Astrocyte (in vitro differentiated cells and primary cell): ENCODE data around the gene VEPH1. TPM values are rescaled to one million over a fixed set of nuclear protein-coding genes. Genes with fewer than 3 reads are reported as not detected.

Source experiments
- DNase-seq: peaks from one replicate; pipeline ENCODE4 v3.0.0-alpha.2; 2010; ENCODE audit warnings: low read depth
- FAIRE-seq: peaks from 2 replicates; lab custom pipeline; 2011; peaks lifted over from hg19 to GRCh38; lab: Jason Lieb, UNC
- H2AFZ ChIP-seq: 2 replicates; pipeline ENCODE4 v1.6.0; 2012; ENCODE audit warnings: low read depth, low read length, inconsistent platforms
- H3K27ac ChIP-seq: 2 replicates; pipeline ENCODE4 v1.5.1; 2011; ENCODE audit warnings: low read depth, low read length, inconsistent platforms
- H3K27me3 ChIP-seq: 2 replicates; pipeline ENCODE4 v1.6.0; 2011; ENCODE audit warnings: low read length, inconsistent platforms; ENCODE audit not compliant: insufficient read depth
- H3K36me3 ChIP-seq: 2 replicates; pipeline ENCODE4 v1.5.1; 2011; ENCODE audit warnings: low read length, inconsistent platforms; ENCODE audit not compliant: insufficient read depth
- H3K4me1 ChIP-seq: 2 replicates; pipeline ENCODE4 v1.5.1; 2011; ENCODE audit warnings: low read length, inconsistent platforms; ENCODE audit not compliant: insufficient read depth
- H3K4me2 ChIP-seq: 2 replicates; pipeline ENCODE4 v1.6.0; 2012; ENCODE audit warnings: low read length, inconsistent platforms
- H3K4me3 ChIP-seq: 2 replicates; pipeline ENCODE4 v1.5.1; 2011; ENCODE audit warnings: low read depth, mild to moderate bottlenecking, low read length, inconsistent platforms; ENCODE audit not compliant: insufficient read depth
- H3K79me2 ChIP-seq: 2 replicates; pipeline ENCODE4 v1.6.0; 2012; ENCODE audit warnings: mild to moderate bottlenecking, low read length, inconsistent platforms; ENCODE audit not compliant: insufficient read depth
- H3K9ac ChIP-seq: 2 replicates; pipeline ENCODE4 v1.6.0; 2012; ENCODE audit warnings: mild to moderate bottlenecking, low read length, inconsistent platforms
- H3K9me3 ChIP-seq: 2 replicates; pipeline ENCODE4 v1.5.1; 2012; ENCODE audit warnings: low read depth, mild to moderate bottlenecking, low read length, inconsistent platforms; ENCODE audit not compliant: insufficient read depth
- H4K20me1 ChIP-seq: 2 replicates; pipeline ENCODE4 v1.6.0; 2012; ENCODE audit warnings: low read length, inconsistent platforms; ENCODE audit not compliant: insufficient read depth
- H3K27ac Mint-ChIP-seq: one replicate; pipeline ENCODE4 v1.8.0; 2021; ENCODE audit warnings: mild to moderate bottlenecking, mixed read lengths; ENCODE audit not compliant: unreplicated experiment
- H3K27me3 Mint-ChIP-seq: one replicate; pipeline ENCODE4 v1.8.0; 2021; ENCODE audit warnings: low read depth, mixed read lengths; ENCODE audit not compliant: unreplicated experiment
- H3K36me3 Mint-ChIP-seq: one replicate; pipeline ENCODE4 v1.8.0; 2021; ENCODE audit warnings: low read depth, mixed read lengths; ENCODE audit not compliant: unreplicated experiment
- H3K4me1 Mint-ChIP-seq: one replicate; pipeline ENCODE4 v1.8.0; 2021; ENCODE audit warnings: low read depth, mixed read lengths; ENCODE audit not compliant: unreplicated experiment
- H3K4me3 Mint-ChIP-seq: one replicate; pipeline ENCODE4 v1.8.0; 2021; ENCODE audit warnings: mild to moderate bottlenecking, moderate library complexity, mixed read lengths; ENCODE audit not compliant: unreplicated experiment
- H3K9me3 Mint-ChIP-seq: one replicate; pipeline ENCODE4 v1.8.0; 2021; ENCODE audit warnings: mild to moderate bottlenecking, mixed read lengths; ENCODE audit not compliant: unreplicated experiment
- CTCF ChIP-seq: IDR thresholded peaks from 2 replicates; pipeline ENCODE4 v1.5.1; 2011; ENCODE audit warnings: low read depth, mild to moderate bottlenecking, inconsistent platforms, low read length, moderate library complexity; ENCODE audit not compliant: insufficient read depth
- EZH2 ChIP-seq: IDR thresholded peaks from 2 replicates; pipeline ENCODE4 v1.6.1; 2012; ENCODE audit warnings: mild to moderate bottlenecking, low read length, inconsistent platforms; ENCODE audit not compliant: insufficient read depth
- total RNA-seq: library from RNA; stranded (reverse); gene quantifications from 2 replicates; pipeline ENCODE4 v1.2.1, GENCODE V29; 2021

The VEPH1 gene
- total RNA-seq, 1 donor from 2014 or later, result 9.4 TPM

GRCh38 chr3:157544501-157545130, 41.4 kb upstream of the VEPH1 start:
- no peak overlapping the region for H3K4me2 ChIP-seq
- TF ChIP-seq CTCF (no peak), EZH2 (no peak)
- DNase-seq, result peak; percentile 75
- FAIRE-seq, result no peak
- Mint-ChIP-seq H3K27ac (no peak overlapping the region), H3K36me3 (peaks cover 2% of the 10 kb centered on the region), H3K9me3 (peaks cover 4% of the 10 kb centered on the region), H3K4me1 (no peaks in the 10 kb centered on the region), H3K4me3 (no peak overlapping the region), H3K27me3 (no peaks in the 10 kb centered on the region)
- no peak overlapping the region for H3K4me3 ChIP-seq
- no peaks in the 10 kb centered on the region for H3K4me1 ChIP-seq
- H3K79me2 ChIP-seq, result no peaks in the 10 kb centered on the region
- H3K27ac ChIP-seq, result no peak overlapping the region
- H2AFZ ChIP-seq, result no peak overlapping the region
- no peaks in the 10 kb centered on the region for H3K9me3 ChIP-seq
- no peaks in the 10 kb centered on the region for H4K20me1 ChIP-seq
- no peaks in the 10 kb centered on the region for H3K27me3 ChIP-seq
- no peak overlapping the region for H3K9ac ChIP-seq
- no peaks in the 10 kb centered on the region for H3K36me3 ChIP-seq

GRCh38 chr3:157543501-157544035, 40.4 kb upstream of the VEPH1 start:
- H3K27me3 ChIP-seq, result no peaks in the 10 kb centered on the region
- FAIRE-seq, result no peak
- Mint-ChIP-seq H3K4me3 (no peak overlapping the region), H3K4me1 (no peaks in the 10 kb centered on the region), H3K9me3 (peaks cover 4% of the 10 kb centered on the region), H3K27me3 (peaks cover under 1% of the 10 kb centered on the region), H3K27ac (no peak overlapping the region), H3K36me3 (peaks cover 2% of the 10 kb centered on the region)
- TF ChIP-seq CTCF, result no peak
- no peak for TF ChIP-seq EZH2
- H3K4me1 ChIP-seq, result no peaks in the 10 kb centered on the region
- H3K36me3 ChIP-seq, result no peaks in the 10 kb centered on the region
- no peaks in the 10 kb centered on the region for H4K20me1 ChIP-seq
- no peaks in the 10 kb centered on the region for H3K79me2 ChIP-seq
- peak overlapping the region; percentile 71 for H3K4me3 ChIP-seq
- DNase-seq, result no peak
- H2AFZ ChIP-seq, result peak overlapping the region; percentile 97
- H3K9ac ChIP-seq, result peak overlapping the region; percentile 78
- no peak overlapping the region for H3K27ac ChIP-seq
- H3K9me3 ChIP-seq, result no peaks in the 10 kb centered on the region
- H3K4me2 ChIP-seq, result peak overlapping the region; percentile 94

DNA sequence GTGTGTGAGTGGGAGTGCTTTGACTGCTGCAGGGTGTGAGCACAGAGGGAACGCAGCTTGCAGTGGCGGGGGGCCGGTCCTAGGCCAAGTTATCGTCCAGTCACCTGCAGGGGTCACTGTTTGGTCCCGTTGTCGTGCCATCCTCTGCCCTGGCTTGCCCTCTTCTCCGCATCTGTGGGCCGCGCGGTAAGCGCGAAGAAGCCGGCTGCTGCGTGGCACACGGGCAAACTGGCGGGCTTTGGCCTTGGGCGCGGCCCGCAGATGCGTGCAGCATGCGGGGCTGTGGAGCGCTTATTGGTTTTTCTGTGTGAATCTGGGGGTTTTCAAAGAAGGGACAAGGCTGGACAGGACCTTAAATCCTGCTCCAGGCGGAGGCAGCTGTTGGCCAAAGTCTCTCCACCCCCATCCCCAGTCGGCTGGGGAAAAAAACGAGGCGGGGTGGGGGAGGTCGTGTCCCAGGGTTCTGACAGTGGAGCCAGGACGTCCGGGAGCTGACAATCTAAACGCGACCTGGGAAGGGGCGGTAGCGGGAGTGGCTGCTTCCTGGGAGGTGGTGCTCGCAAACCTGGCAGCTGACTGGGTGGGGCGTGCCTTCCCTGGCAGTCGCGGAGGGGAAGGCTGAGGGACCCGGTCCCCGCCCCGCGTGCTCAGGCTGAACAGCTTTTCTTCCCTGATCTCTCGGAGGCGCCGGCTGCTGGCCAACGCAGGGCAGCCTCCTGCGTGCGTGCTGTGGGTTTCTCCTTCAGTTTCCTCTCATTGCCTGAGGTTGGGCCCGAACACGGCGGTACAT, 39.7 kb upstream of the VEPH1 start:
- H3K4me3 ChIP-seq, result peak overlapping the region; percentile 71
- Mint-ChIP-seq H3K4me3 (no peak overlapping the region), H3K27me3 (peaks cover 2% of the 10 kb centered on the region), H3K9me3 (peaks cover 4% of the 10 kb centered on the region), H3K27ac (no peak overlapping the region), H3K36me3 (peaks cover 2% of the 10 kb centered on the region), H3K4me1 (no peaks in the 10 kb centered on the region)
- H3K79me2 ChIP-seq, result no peaks in the 10 kb centered on the region
- no peaks in the 10 kb centered on the region for H3K27me3 ChIP-seq
- H3K27ac ChIP-seq, result no peak overlapping the region
- H3K36me3 ChIP-seq, result no peaks in the 10 kb centered on the region
- peak overlapping the region; percentile 78 for H3K9ac ChIP-seq
- peak; percentile 65 for DNase-seq
- no peaks in the 10 kb centered on the region for H3K9me3 ChIP-seq
- H2AFZ ChIP-seq, result peak overlapping the region; percentile 97
- no peaks in the 10 kb centered on the region for H4K20me1 ChIP-seq
- no peak for TF ChIP-seq EZH2
- peak; percentile 4 for TF ChIP-seq CTCF
- H3K4me1 ChIP-seq, result no peaks in the 10 kb centered on the region
- no peak for FAIRE-seq
- peak overlapping the region; percentile 94 for H3K4me2 ChIP-seq
